ENCODE data around the gene CYRIA. TPM values are rescaled to one million over a fixed set of nuclear protein-coding genes. Genes with fewer than 3 reads are reported as not detected.

CYRIA gene
- total RNA-seq, 1 donor from 2014 or later, result 76.1 TPM

- ChIA-PET CTCF (no interaction called here), POLR2A (no interaction called here)
- intact Hi-C loops (cut with micrococcal nuclease), result no loop called here
- DNase-seq (no peak), ATAC-seq (ENCODE audit: low read depth) (no peak)
- Mint-ChIP-seq H3K27ac (no peak overlapping the region), H3K4me1 (peaks cover 23% of the 10 kb centered on the region), H3K36me3 (ENCODE audit: low read depth) (no peaks in the 10 kb centered on the region), H3K9me3 (no peaks in the 10 kb centered on the region), H3K4me3 (no peak overlapping the region), H3K27me3 (no peaks in the 10 kb centered on the region)
- TF ChIP-seq CTCF (IDR thresholded peaks at IDR 0.05), result no peak
These were observed 21.0 kb upstream of the CYRIA start for GRCh38 chr2:16686641-16687040.

GRCh38 chr2:16685340-16685715, 19.7 kb upstream of the CYRIA start:
- TF ChIP-seq CTCF (IDR thresholded peaks at IDR 0.05), result no peak
- intact Hi-C loops (cut with micrococcal nuclease), result no loop called here
- H3K27ac Mint-ChIP-seq, result no peak overlapping the region
- no peak for ATAC-seq (ENCODE audit: low read depth)
- CTCF ChIA-PET, result no interaction called here
- H3K9me3 Mint-ChIP-seq, result no peaks in the 10 kb centered on the region
- H3K4me1 Mint-ChIP-seq, result peaks cover 28% of the 10 kb centered on the region
- POLR2A ChIA-PET, result no interaction called here
- H3K4me3 Mint-ChIP-seq, result no peak overlapping the region
- DNase-seq, result no peak
- no peaks in the 10 kb centered on the region for H3K27me3 Mint-ChIP-seq
- H3K36me3 Mint-ChIP-seq (ENCODE audit: low read depth), result no peaks in the 10 kb centered on the region

- ChIA-PET CTCF (no interaction called here), POLR2A (no interaction called here)
- Mint-ChIP-seq H3K4me1 (peaks cover 31% of the 10 kb centered on the region), H3K27me3 (no peaks in the 10 kb centered on the region), H3K4me3 (no peak overlapping the region), H3K9me3 (no peaks in the 10 kb centered on the region), H3K36me3 (ENCODE audit: low read depth) (no peaks in the 10 kb centered on the region), H3K27ac (no peak overlapping the region)
- no peak for DNase-seq
- ATAC-seq (ENCODE audit: low read depth), result no peak
- no peak for TF ChIP-seq CTCF (IDR thresholded peaks at IDR 0.05)
- intact Hi-C loops (cut with micrococcal nuclease), result loop anchor here (1.0 kb wide), 1 partner anchor 8 kb away; no protein-coding TSS in a partner anchor
These were observed 19.2 kb upstream of the CYRIA start for GRCh38 chr2:16684676-16685339.

GRCh38 chr2:16683576-16683975, 17.9 kb upstream of the CYRIA start:
- ATAC-seq (ENCODE audit: low read depth), result peak; percentile 22
- H3K36me3 Mint-ChIP-seq (ENCODE audit: low read depth), result no peaks in the 10 kb centered on the region
- ChIA-PET CTCF (no interaction called here), POLR2A (interaction anchor here (0.9 kb wide), 1 partner anchor 642 kb away, joined by 3 read pairs; no protein-coding TSS in a partner anchor)
- intact Hi-C loops (cut with micrococcal nuclease), result no loop called here
- H3K4me1 Mint-ChIP-seq, result peaks cover 26% of the 10 kb centered on the region
- H3K27me3 Mint-ChIP-seq, result no peaks in the 10 kb centered on the region
- no peak for DNase-seq
- no peak overlapping the region for H3K27ac Mint-ChIP-seq
- no peak for TF ChIP-seq CTCF (IDR thresholded peaks at IDR 0.05)
- H3K9me3 Mint-ChIP-seq, result peaks cover 1% of the 10 kb centered on the region
- no peak overlapping the region for H3K4me3 Mint-ChIP-seq

GRCh38 chr2:16682431-16683118, 16.9 kb upstream of the CYRIA start:
- no peak for TF ChIP-seq CTCF (IDR thresholded peaks at IDR 0.05)
- H3K4me1 Mint-ChIP-seq, result peaks cover 16% of the 10 kb centered on the region
- POLR2A ChIA-PET, result no interaction called here
- H3K27me3 Mint-ChIP-seq, result no peaks in the 10 kb centered on the region
- peaks cover 1% of the 10 kb centered on the region for H3K36me3 Mint-ChIP-seq (ENCODE audit: low read depth)
- H3K9me3 Mint-ChIP-seq, result peaks cover 8% of the 10 kb centered on the region
- DNase-seq (no peak), ATAC-seq (ENCODE audit: low read depth) (no peak)
- no peak overlapping the region for H3K4me3 Mint-ChIP-seq
- H3K27ac Mint-ChIP-seq, result no peak overlapping the region
- intact Hi-C loops (cut with micrococcal nuclease), result no loop called here
- CTCF ChIA-PET, result no interaction called here
